Measurements from ENCODE around the gene HEY2.

Gene HEY2

DNA sequence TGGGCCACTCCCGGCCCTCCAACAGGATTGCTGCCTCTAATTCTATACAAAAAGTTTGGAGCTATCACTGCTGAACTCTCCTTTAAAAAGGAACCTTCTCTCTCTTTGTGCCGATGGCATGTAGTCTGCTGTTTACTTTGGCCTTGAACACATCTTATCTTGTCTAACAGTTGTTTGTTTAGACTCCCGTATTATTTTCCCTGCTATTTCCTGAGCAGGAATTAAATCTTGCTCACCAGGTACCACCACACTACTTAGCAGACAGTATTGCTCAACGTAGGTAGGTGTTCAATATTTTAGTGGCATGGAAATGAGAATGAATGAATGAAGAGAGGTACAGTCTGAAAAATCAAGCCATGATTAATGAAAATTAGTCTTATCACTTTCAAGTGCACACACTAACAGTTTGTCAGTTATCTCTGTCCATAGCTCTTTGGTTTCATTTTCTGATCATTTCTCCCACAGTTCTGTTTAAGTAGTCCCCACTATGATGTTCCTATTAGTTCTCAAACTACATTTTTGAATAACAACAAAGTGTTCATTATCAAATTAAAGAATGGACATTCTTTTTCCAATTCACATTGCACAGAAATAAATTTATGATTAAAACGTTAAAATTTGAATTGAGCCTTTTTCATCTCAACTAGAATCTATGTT is 6.8 kb upstream of the HEY2 start:
- Histone ChIP-seq H3K27me3 (ENCODE audit: insufficient read depth, low read length, poor library complexity, severe bottlenecking) (peaks cover 4% of the 10 kb centered on the region), H3K36me3 (ENCODE audit: insufficient read depth, low read length) (no peaks in the 10 kb centered on the region), H3F3A (ENCODE audit: low read depth) (no peaks in the 10 kb centered on the region), H3K9me3 (ENCODE audit: insufficient read depth, low read depth, low read length) (no peaks in the 10 kb centered on the region), H2AFZ (ENCODE audit: low read length) (no peak overlapping the region), H3K4me3 (ENCODE audit: low read length, poor library complexity, severe bottlenecking) (no peak overlapping the region), H3K9ac (ENCODE audit: low read depth, low read length, poor library complexity, severe bottlenecking) (no peak overlapping the region), H4K20me1 (ENCODE audit: insufficient read depth, low read length, poor library complexity, severe bottlenecking) (no peaks in the 10 kb centered on the region), H3K79me2 (ENCODE audit: insufficient read depth, low read length) (no peaks in the 10 kb centered on the region), H3K4me2 (ENCODE audit: low read depth, low read length, poor library complexity, severe bottlenecking) (no peak overlapping the region), H3K4me1 (ENCODE audit: insufficient read depth, low read length, poor library complexity, severe bottlenecking) (no peaks in the 10 kb centered on the region), H3K9me2 (replicated peaks; ENCODE audit: low read depth, low read length) (no peaks in the 10 kb centered on the region)
- TF ChIP-seq EZH2phosphoT487 (IDR thresholded peaks at IDR 0.05; ENCODE audit: borderline replicate concordance), result no peak
- TF ChIP-seq, protein P1, sequence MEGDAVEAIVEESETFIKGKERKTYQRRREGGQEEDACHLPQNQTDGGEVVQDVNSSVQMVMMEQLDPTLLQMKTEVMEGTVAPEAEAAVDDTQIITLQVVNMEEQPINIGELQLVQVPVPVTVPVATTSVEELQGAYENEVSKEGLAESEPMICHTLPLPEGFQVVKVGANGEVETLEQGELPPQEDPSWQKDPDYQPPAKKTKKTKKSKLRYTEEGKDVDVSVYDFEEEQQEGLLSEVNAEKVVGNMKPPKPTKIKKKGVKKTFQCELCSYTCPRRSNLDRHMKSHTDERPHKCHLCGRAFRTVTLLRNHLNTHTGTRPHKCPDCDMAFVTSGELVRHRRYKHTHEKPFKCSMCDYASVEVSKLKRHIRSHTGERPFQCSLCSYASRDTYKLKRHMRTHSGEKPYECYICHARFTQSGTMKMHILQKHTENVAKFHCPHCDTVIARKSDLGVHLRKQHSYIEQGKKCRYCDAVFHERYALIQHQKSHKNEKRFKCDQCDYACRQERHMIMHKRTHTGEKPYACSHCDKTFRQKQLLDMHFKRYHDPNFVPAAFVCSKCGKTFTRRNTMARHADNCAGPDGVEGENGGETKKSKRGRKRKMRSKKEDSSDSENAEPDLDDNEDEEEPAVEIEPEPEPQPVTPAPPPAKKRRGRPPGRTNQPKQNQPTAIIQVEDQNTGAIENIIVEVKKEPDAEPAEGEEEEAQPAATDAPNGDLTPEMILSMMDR (conservative IDR thresholded peaks at IDR 0.05; ENCODE audit: low read length), result no peak

DNA sequence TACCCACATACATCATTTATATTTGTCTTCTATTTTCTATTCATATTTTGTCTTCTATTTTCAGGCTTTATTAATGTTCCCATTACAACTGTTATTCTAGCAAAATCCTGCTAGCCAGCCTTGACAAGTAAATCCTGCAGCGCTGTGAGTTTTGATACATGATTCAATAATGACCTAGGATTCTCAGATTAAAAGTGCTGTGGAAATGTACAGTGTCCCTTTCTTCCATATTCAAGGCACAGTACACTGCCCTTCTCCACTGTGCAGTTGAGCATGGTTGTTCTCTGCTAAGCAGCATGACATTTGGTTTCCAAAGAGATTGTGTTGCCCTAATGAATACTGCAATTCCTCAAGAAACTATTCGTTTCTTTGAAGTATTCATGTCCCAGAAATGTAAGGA is 5.8 kb upstream of the HEY2 start:
- no peaks in the 10 kb centered on the region for H3F3A ChIP-seq (ENCODE audit: low read depth)
- H3K4me2 ChIP-seq (ENCODE audit: low read depth, low read length, poor library complexity, severe bottlenecking), result no peak overlapping the region
- H3K36me3 ChIP-seq (ENCODE audit: insufficient read depth, low read length), result no peaks in the 10 kb centered on the region
- H2AFZ ChIP-seq (ENCODE audit: low read length), result no peak overlapping the region
- no peak overlapping the region for H3K4me3 ChIP-seq (ENCODE audit: low read length, poor library complexity, severe bottlenecking)
- H3K9ac ChIP-seq (ENCODE audit: low read depth, low read length, poor library complexity, severe bottlenecking), result no peak overlapping the region
- H3K4me1 ChIP-seq (ENCODE audit: insufficient read depth, low read length, poor library complexity, severe bottlenecking), result no peaks in the 10 kb centered on the region
- H3K9me3 ChIP-seq (ENCODE audit: insufficient read depth, low read depth, low read length), result no peaks in the 10 kb centered on the region
- no peaks in the 10 kb centered on the region for H3K9me2 ChIP-seq (replicated peaks; ENCODE audit: low read depth, low read length)
- TF ChIP-seq, protein P1 (conservative IDR thresholded peaks at IDR 0.05; ENCODE audit: low read length), result no peak
- no peak for TF ChIP-seq EZH2phosphoT487 (IDR thresholded peaks at IDR 0.05; ENCODE audit: borderline replicate concordance)
- H4K20me1 ChIP-seq (ENCODE audit: insufficient read depth, low read length, poor library complexity, severe bottlenecking), result no peaks in the 10 kb centered on the region
- H3K79me2 ChIP-seq (ENCODE audit: insufficient read depth, low read length), result no peaks in the 10 kb centered on the region
- H3K27me3 ChIP-seq (ENCODE audit: insufficient read depth, low read length, poor library complexity, severe bottlenecking), result peaks cover 4% of the 10 kb centered on the region

DNA sequence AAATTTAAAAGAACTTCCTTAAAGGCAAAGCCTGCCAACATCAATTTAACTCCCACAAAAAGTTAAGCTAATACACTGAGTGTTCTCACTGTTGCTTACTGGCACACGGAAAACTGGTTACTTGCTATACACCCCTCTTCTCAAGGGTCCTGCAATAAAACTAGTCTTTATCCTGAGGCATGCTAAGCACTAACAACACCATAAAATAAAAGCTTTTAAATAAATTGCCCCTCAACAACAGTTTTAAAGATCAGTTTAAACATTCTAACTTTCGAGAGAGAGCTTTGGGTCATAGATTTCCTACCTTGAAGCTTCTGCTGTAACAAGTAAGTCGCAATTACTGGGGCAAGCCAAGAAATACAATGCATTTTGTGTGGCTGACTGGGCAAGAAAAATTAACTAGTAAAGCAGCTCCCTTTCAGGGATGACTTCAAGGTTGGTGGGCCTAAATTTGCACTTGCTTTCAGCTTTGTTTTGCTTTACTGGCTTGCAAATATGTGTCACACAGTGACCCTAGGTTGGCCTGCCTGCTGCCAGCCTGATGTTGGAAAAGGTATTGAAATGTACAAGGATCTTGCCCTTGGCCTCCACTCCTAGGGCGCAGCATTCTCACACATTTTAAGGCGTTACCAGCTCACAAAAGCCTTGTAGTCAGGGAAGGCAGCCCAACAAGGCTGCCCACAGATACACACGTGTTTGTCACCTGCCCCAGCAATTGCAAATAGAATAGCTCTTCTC is 4.0 kb upstream of the HEY2 start:
- H2AFZ ChIP-seq (ENCODE audit: low read length), result no peak overlapping the region
- no peaks in the 10 kb centered on the region for H3K9me3 ChIP-seq (ENCODE audit: insufficient read depth, low read depth, low read length)
- H3K9ac ChIP-seq (ENCODE audit: low read depth, low read length, poor library complexity, severe bottlenecking), result no peak overlapping the region
- H3K4me2 ChIP-seq (ENCODE audit: low read depth, low read length, poor library complexity, severe bottlenecking), result no peak overlapping the region
- peaks cover 4% of the 10 kb centered on the region for H3K27me3 ChIP-seq (ENCODE audit: insufficient read depth, low read length, poor library complexity, severe bottlenecking)
- no peaks in the 10 kb centered on the region for H4K20me1 ChIP-seq (ENCODE audit: insufficient read depth, low read length, poor library complexity, severe bottlenecking)
- no peaks in the 10 kb centered on the region for H3F3A ChIP-seq (ENCODE audit: low read depth)
- no peaks in the 10 kb centered on the region for H3K9me2 ChIP-seq (replicated peaks; ENCODE audit: low read depth, low read length)
- no peaks in the 10 kb centered on the region for H3K79me2 ChIP-seq (ENCODE audit: insufficient read depth, low read length)
- H3K4me3 ChIP-seq (ENCODE audit: low read length, poor library complexity, severe bottlenecking), result no peak overlapping the region
- no peaks in the 10 kb centered on the region for H3K36me3 ChIP-seq (ENCODE audit: insufficient read depth, low read length)
- no peak for TF ChIP-seq EZH2phosphoT487 (IDR thresholded peaks at IDR 0.05; ENCODE audit: borderline replicate concordance)
- TF ChIP-seq, protein P1 (conservative IDR thresholded peaks at IDR 0.05; ENCODE audit: low read length), result no peak
- H3K4me1 ChIP-seq (ENCODE audit: insufficient read depth, low read length, poor library complexity, severe bottlenecking), result no peaks in the 10 kb centered on the region

Data from Loucy (cell line).